ENCODE data around the gene IL1R1. TPM values are rescaled to one million over a fixed set of nuclear protein-coding genes. Genes with fewer than 3 reads are reported as not detected.

IL1R1 gene
- total RNA-seq, 1 experiment from 2014 or later = 0.39 TPM

DNA sequence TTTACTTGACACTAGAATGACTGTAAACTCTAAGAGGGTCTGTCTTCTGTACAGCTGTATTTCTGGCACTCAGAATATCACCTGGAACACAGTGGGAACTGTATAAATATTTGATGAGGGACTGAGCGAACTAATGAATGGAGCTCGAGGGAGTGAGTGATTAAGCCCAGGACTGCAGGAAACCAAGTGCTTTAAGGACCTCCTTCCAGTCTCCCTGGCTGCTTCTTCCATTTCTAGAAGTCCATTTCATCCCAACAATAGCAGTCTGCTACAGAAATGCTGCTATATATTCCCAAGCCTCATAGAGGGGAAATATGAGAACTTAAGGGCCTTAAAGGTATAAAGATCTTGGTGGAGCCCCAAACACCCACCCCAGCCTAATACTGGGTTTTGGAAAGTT, 41.5 kb downstream of the IL1R1 start:
- H3K23me2 ChIP-seq (ENCODE audit: insufficient read length, low read depth, low read length, poor library complexity, severe bottlenecking) = no peaks in the 10 kb centered on the region
- H3K9me3 ChIP-seq (ENCODE audit: control insufficient read depth, low read depth, low read length) = no peaks in the 10 kb centered on the region
- TF ChIP-seq, protein P1, sequence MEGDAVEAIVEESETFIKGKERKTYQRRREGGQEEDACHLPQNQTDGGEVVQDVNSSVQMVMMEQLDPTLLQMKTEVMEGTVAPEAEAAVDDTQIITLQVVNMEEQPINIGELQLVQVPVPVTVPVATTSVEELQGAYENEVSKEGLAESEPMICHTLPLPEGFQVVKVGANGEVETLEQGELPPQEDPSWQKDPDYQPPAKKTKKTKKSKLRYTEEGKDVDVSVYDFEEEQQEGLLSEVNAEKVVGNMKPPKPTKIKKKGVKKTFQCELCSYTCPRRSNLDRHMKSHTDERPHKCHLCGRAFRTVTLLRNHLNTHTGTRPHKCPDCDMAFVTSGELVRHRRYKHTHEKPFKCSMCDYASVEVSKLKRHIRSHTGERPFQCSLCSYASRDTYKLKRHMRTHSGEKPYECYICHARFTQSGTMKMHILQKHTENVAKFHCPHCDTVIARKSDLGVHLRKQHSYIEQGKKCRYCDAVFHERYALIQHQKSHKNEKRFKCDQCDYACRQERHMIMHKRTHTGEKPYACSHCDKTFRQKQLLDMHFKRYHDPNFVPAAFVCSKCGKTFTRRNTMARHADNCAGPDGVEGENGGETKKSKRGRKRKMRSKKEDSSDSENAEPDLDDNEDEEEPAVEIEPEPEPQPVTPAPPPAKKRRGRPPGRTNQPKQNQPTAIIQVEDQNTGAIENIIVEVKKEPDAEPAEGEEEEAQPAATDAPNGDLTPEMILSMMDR (conservative IDR thresholded peaks at IDR 0.05) = no peak
- H3K56ac ChIP-seq (ENCODE audit: insufficient read length, low read depth, low read length) = no peak overlapping the region
- Mint-ChIP-seq H3K27ac (no peak overlapping the region), H3K9me3 (peaks cover 0 to 2% of the 10 kb centered on the region in 2 experiments; a peak in 1 of 5 replicates), H3K27me3 (ENCODE audit: low read depth) (peaks cover 37% of the 10 kb centered on the region), H3K36me3 (ENCODE audit: insufficient read depth in 1 of 3, low read depth in 3 of 3) (no peaks in the 10 kb centered on the region), H3K4me1 (peaks cover 0 to 4% of the 10 kb centered on the region in 2 experiments; a peak in 2 of 4 replicates), H3K4me3 (no peak overlapping the region)
- no peak overlapping the region for H3K23ac ChIP-seq (ENCODE audit: insufficient read length, low read depth, low read length)
- H3K27ac ChIP-seq (ENCODE audit: insufficient read length, low read depth, low read length) = no peak overlapping the region
- no peaks in the 10 kb centered on the region for H3K79me1 ChIP-seq (ENCODE audit: insufficient read depth, low read depth, low read length, poor library complexity, severe bottlenecking)
- no peak overlapping the region for H2AK5ac ChIP-seq (ENCODE audit: insufficient read length, low read length)
- no peak overlapping the region for H2AFZ ChIP-seq (ENCODE audit: low read length)
- no CpG with 5 or more reads among the region's 2 CpGs for WGBS (ENCODE audit: extremely low coverage, insufficient read length, low lambda C conversion rate)
- H3K4me1 ChIP-seq (ENCODE audit: insufficient read depth, low read length) = no peaks in the 10 kb centered on the region
- H3T11ph ChIP-seq (ENCODE audit: low read length) = no peak overlapping the region
- no peak overlapping the region for H2BK12ac ChIP-seq (ENCODE audit: insufficient read length, low read depth, low read length)
- H3K27me3 ChIP-seq (ENCODE audit: insufficient read depth, low read length) = peaks cover 4% of the 10 kb centered on the region
- no peak overlapping the region for H2BK15ac ChIP-seq (ENCODE audit: low read depth, low read length)
- no peaks in the 10 kb centered on the region for H3K79me2 ChIP-seq (ENCODE audit: insufficient read depth, low read length)
- no peak overlapping the region for H4K91ac ChIP-seq (ENCODE audit: insufficient read length, low read depth, low read length)
- H4K20me1 ChIP-seq (ENCODE audit: control insufficient read depth, insufficient read depth, insufficient read length) = no peaks in the 10 kb centered on the region
- no peak overlapping the region for H3K9ac ChIP-seq (ENCODE audit: extremely low read depth, insufficient read length, low read length)
- H2BK20ac ChIP-seq (ENCODE audit: low read depth, low read length, poor library complexity, severe bottlenecking) = no peak overlapping the region
- no peak overlapping the region for H3K4ac ChIP-seq (ENCODE audit: low read depth, low read length)
- no peak overlapping the region for H4K8ac ChIP-seq (replicated peaks; ENCODE audit: insufficient read length, low read depth, low read length)
- H4K5ac ChIP-seq (ENCODE audit: insufficient read length, low read depth, low read length) = no peak overlapping the region
- H3K18ac ChIP-seq (ENCODE audit: insufficient read length, low read depth, low read length) = no peak overlapping the region
- H3K4me2 ChIP-seq (ENCODE audit: insufficient read depth, insufficient read length, low read length) = no peak overlapping the region
- no peak overlapping the region for H2BK120ac ChIP-seq (ENCODE audit: low read depth, low read length, poor library complexity, severe bottlenecking)
- no peak for DNase-seq
- no peak overlapping the region for H2BK5ac ChIP-seq (ENCODE audit: insufficient read length, low read length)
- H3K14ac ChIP-seq (ENCODE audit: insufficient read depth, low read length) = no peak overlapping the region
